GM12878 (cell line): ENCODE results near the gene FAF1. TPM values are rescaled to one million over a fixed set of nuclear protein-coding genes. Genes with fewer than 3 reads are reported as not detected.

Experiments
- ATAC-seq: fragments of 200-7000 bp; cut with Tn5 transposase; 3 replicates; pipeline ENCODE4 v1.9.1; 2020; ENCODE audit warnings: mild to moderate bottlenecking, moderate library complexity
- BruUV-seq: library from RNA; stranded (reverse); fragments of 400-500 nt; replicated peaks from 2 replicates; lab custom pipeline; 2021; lab: Mats Ljungman, UMichigan
- CTCF ChIA-PET: fragments of 300-600 bp; sonication (Branson Sonifier 250); formaldehyde crosslinking; extraction: SDS; loops from one replicate; lab custom pipeline; 2021; ENCODE audit warnings: inconsistent platforms; lab: Yijun Ruan, JAX
- POLR2A ChIA-PET: fragments of 350-600 bp; formaldehyde crosslinking; extraction: SDS; loops from one replicate; lab custom pipeline; 2021; ENCODE audit warnings: inconsistent platforms; lab: Charles Lee
- RAD21 ChIA-PET: fragments of 300-600 bp; sonication (Branson Sonifier 250); formaldehyde crosslinking; loops from one replicate; lab custom pipeline; 2023; ENCODE audit warnings: antibody characterized with exemption; ENCODE audit not compliant: unreplicated experiment; lab: Charles Lee
- SMC1A ChIA-PET: fragments of 300-600 bp; sonication (Branson Sonifier 250); formaldehyde crosslinking; loops from one replicate; lab custom pipeline; 2023; ENCODE audit not compliant: unreplicated experiment, uncharacterized antibody; lab: Charles Lee
- DNase-seq: peaks from one replicate; pipeline ENCODE4 v3.0.0-alpha.2; 2011; ENCODE audit warnings: low read depth, low spot score
- FAIRE-seq: peaks from 3 replicates; lab custom pipeline; 2011; peaks lifted over from hg19 to GRCh38; lab: Jason Lieb, UNC
- H2AFZ ChIP-seq: 2 replicates; pipeline ENCODE4 v1.6.0; 2011; ENCODE audit warnings: low read depth, low read length, control low read depth; ENCODE audit not compliant: control insufficient read depth
- H3K27ac ChIP-seq: 2 replicates; pipeline ENCODE4 v1.5.1; 2011; ENCODE audit warnings: control low read depth; ENCODE audit not compliant: control insufficient read depth, insufficient read depth
- H3K27me3 ChIP-seq, 2 experiments: replicated peaks in 1 of 2; 2 replicates each; pipeline versions ENCODE4 v1.6.0 to v1.6.1; 2011; ENCODE audit warnings: low read length in 1 of 2; ENCODE audit not compliant: control insufficient read depth in 2 of 2, insufficient read depth in 2 of 2
- H3K36me3 ChIP-seq, 2 experiments: 2 replicates each; pipeline ENCODE4 v1.5.1; 2011; ENCODE audit warnings: low read length in 1 of 2; ENCODE audit not compliant: control insufficient read depth in 2 of 2, insufficient read depth in 2 of 2
- H3K4me1 ChIP-seq: 2 replicates; pipeline ENCODE4 v1.6.1; 2011; ENCODE audit warnings: mild to moderate bottlenecking, low read length, moderate library complexity, mixed read lengths; ENCODE audit not compliant: control insufficient read depth, insufficient read depth
- H3K4me2 ChIP-seq: 2 replicates; pipeline ENCODE4 v1.6.0; 2011; ENCODE audit warnings: control low read depth; ENCODE audit not compliant: control insufficient read depth, insufficient read depth
- H3K4me3 ChIP-seq: fragments of 200-600 bp; sonication (generic); 2 replicates; pipeline ENCODE4 v1.5.1; 2016
- H3K79me2 ChIP-seq: 2 replicates; pipeline ENCODE4 v1.6.0; 2011; ENCODE audit warnings: low read length; ENCODE audit not compliant: control insufficient read depth, insufficient read depth
- H3K9ac ChIP-seq: 2 replicates; pipeline ENCODE4 v1.8.0; 2011; ENCODE audit warnings: low read length, control low read depth, mixed read lengths; ENCODE audit not compliant: control insufficient read depth, insufficient read depth
- H3K9me3 ChIP-seq: replicated peaks from 3 replicates; pipeline ENCODE4 v1.5.1; 2011; ENCODE audit warnings: mild to moderate bottlenecking, low read length; ENCODE audit not compliant: control insufficient read depth, insufficient read depth
- H4K20me1 ChIP-seq: 2 replicates; pipeline ENCODE4 v1.6.0; 2011; ENCODE audit not compliant: control insufficient read depth, insufficient read depth
- ATF7 ChIP-seq: fragments of 450-650 bp; IDR thresholded peaks from 2 replicates; pipeline ENCODE4 v1.6.1; 2016; ENCODE audit warnings: low read depth, mild to moderate bottlenecking
- CBFB ChIP-seq: IDR thresholded peaks from 2 replicates; pipeline ENCODE4 v1.6.1; 2016; ENCODE audit warnings: antibody characterized with exemption, low read depth
- KDM1A ChIP-seq: fragments of 200-600 bp; sonication (generic); IDR thresholded peaks from 2 replicates; pipeline ENCODE4 v1.6.1; 2016; ENCODE audit warnings: borderline replicate concordance
- MEF2B ChIP-seq: fragments of 450-650 bp; IDR thresholded peaks from 2 replicates; pipeline ENCODE4 v1.6.1; 2018; ENCODE audit warnings: mild to moderate bottlenecking, moderate library complexity; ENCODE audit not compliant: partially characterized antibody, poor library complexity, severe bottlenecking
- MYC ChIP-seq: IDR thresholded peaks from 2 replicates; pipeline ENCODE4 v1.6.1; 2011; ENCODE audit warnings: mild to moderate bottlenecking, low read length, moderate library complexity, inconsistent platforms; ENCODE audit not compliant: insufficient read depth, insufficient replicate concordance, insufficient read length, severe bottlenecking
- PAX8 ChIP-seq: fragments of 450-650 bp; IDR thresholded peaks from 2 replicates; pipeline ENCODE4 v1.6.1; 2017; ENCODE audit warnings: mild to moderate bottlenecking, moderate library complexity
- POLR2AphosphoS5 ChIP-seq: IDR thresholded peaks from 2 replicates; pipeline ENCODE4 v1.6.1; 2011; ENCODE audit warnings: mild to moderate bottlenecking, low read length, inconsistent platforms
- POU2F2 ChIP-seq: IDR thresholded peaks from 3 replicates; pipeline ENCODE4 v1.6.1; 2011; ENCODE audit warnings: low read depth, mild to moderate bottlenecking, low read length, borderline replicate concordance
- RELB ChIP-seq: fragments of 450-650 bp; IDR thresholded peaks from 2 replicates; pipeline ENCODE4 v1.6.1; 2017; ENCODE audit warnings: low read depth, mild to moderate bottlenecking, moderate library complexity
- STAT1 ChIP-seq: fragments of 450-650 bp; conservative IDR thresholded peaks from 2 replicates; pipeline ENCODE4 v1.6.1; 2014; ENCODE audit warnings: antibody characterized with exemption, mild to moderate bottlenecking
- ZBTB11 ChIP-seq: fragments of 450-650 bp; formaldehyde crosslinking; IDR thresholded peaks from 2 replicates; pipeline ENCODE4 v1.5.0; 2022; ENCODE audit warnings: mild to moderate bottlenecking, missing genetic modification characterization
- ZNF687 ChIP-seq: fragments of 450-650 bp; IDR thresholded peaks from 2 replicates; pipeline ENCODE4 v1.6.1; 2017; ENCODE audit warnings: mild to moderate bottlenecking, moderate library complexity
- ZSCAN29 ChIP-seq: fragments of 450-650 bp; IDR thresholded peaks from 2 replicates; pipeline ENCODE4 v1.6.1; 2017; ENCODE audit warnings: mild to moderate bottlenecking, moderate library complexity
- WGBS: methylation state at CpG from one replicate; pipeline ENCODE4 v1.1.6; 2016; ENCODE audit warnings: low lambda C conversion rate; ENCODE audit not compliant: insufficient replicate concordance, insufficient coverage; ENCODE audit errors: missing lambda C conversion rate; 5-methylcytosine and 5-hydroxymethylcytosine counted together
- in situ Hi-C: fragments of 300-500 bp; cut with MboI; formaldehyde crosslinking; loops from 9 replicates; pipeline ENCODE4 v1.14.3; 2018; ENCODE audit warnings: mixed read lengths
- intact Hi-C: fragments of 100-400 bp; cut with micrococcal nuclease; formaldehyde crosslinking; loops from one replicate; pipeline ENCODE4 v1.14.2; 2022; ENCODE audit not compliant: unreplicated experiment
- polyA plus RNA-seq, 11 experiments: library from polyadenylated mRNA; depleted of rRNA in 4 of 11; unstranded in 6 of 11; stranded (reverse) in 5 of 11; fragments of >200 nt; fragmentation: Nextera tagmentation in 4 of 11; fragmentation: Illumina TruSeq in 1 of 11; extraction: Ambion mirVana in 4 of 11; extraction: Trizol in 1 of 11; gene quantifications; 1 replicate in 1 of 11; 2 replicates in 10 of 11; pipeline versions ENCODE4 v1.2.1 to v1.2.3, GENCODE V29; 2011 to 2016; ENCODE audit warnings: inconsistent platforms in 2 of 11, missing spikeins in 2 of 11, low read depth in 1 of 11
- total RNA-seq, 4 experiments: library from RNA; depleted of rRNA in 3 of 4; stranded (reverse); fragments of >200 nt in 3 of 4; fragmentation: Illumina TruSeq in 1 of 4; extraction: Trizol in 1 of 4; gene quantifications; 2 replicates each; pipeline versions ENCODE4 v1.2.1 to v1.2.3, GENCODE V29; 2013 to 2021

The FAF1 gene
- total and polyA plus RNA-seq, 10 of the 15 experiments (the other 5 are each of a cell fraction or from before 2014, with no cell fraction given), result 8.6 to 54.5 (median 23.7) TPM

- no peak for TF ChIP-seq ZBTB11
- TF ChIP-seq ZNF687, result peak; percentile 23; the same call in 1 of the 2 replicates
These were observed 7.5 kb upstream of the FAF1 start (continued) for GRCh38 chr1:50967416-50968157.

GRCh38 chr1:50966991-50967390 is 6.9 kb upstream of the FAF1 start:
- ATAC-seq (no peak), DNase-seq (no peak), FAIRE-seq (no peak)
- 61% methylated on average over 3 of the region's 3 CpGs for WGBS
- SMC1A ChIA-PET, result no interaction called here
- Histone ChIP-seq H4K20me1 (no peaks in the 10 kb centered on the region), H3K4me3 (peak overlapping the region; percentile 99), H3K4me2 (peak overlapping the region; percentile 85), H3K9me3 (no peaks in the 10 kb centered on the region), H2AFZ (peak overlapping the region; percentile 35; the same call in 1 of the 2 replicates), H3K9ac (peak overlapping the region; percentile 57; the same call in 1 of the 2 replicates), H3K27ac (peak overlapping the region; percentile 92; the same call in 1 of the 2 replicates), H3K27me3 (no peaks in the 10 kb centered on the region), H3K79me2 (peaks cover 36% of the 10 kb centered on the region), H3K36me3 (no peaks in the 10 kb centered on the region), H3K4me1 (no peaks in the 10 kb centered on the region; the same call in 1 of the 2 replicates)
- intact Hi-C loops (loop anchor here (5.0 kb wide), 1 partner anchor 35 kb away; no protein-coding TSS in a partner anchor), in situ Hi-C loops (no loop called here)
- CTCF ChIA-PET, result no interaction called here
- RAD21 ChIA-PET, result no interaction called here
- POLR2A ChIA-PET, result no interaction called here
- no TSS peak for BruUV-seq
- TF ChIP-seq PAX8, result no peak
- TF ChIP-seq RELB, result no peak
- no peak for TF ChIP-seq POU2F2
- no peak for TF ChIP-seq STAT1
- TF ChIP-seq POLR2AphosphoS5, result no peak
- TF ChIP-seq MEF2B, result no peak
- no peak for TF ChIP-seq ATF7
- TF ChIP-seq KDM1A, result no peak
- TF ChIP-seq MYC, result no peak
- TF ChIP-seq CBFB, result no peak
- TF ChIP-seq ZSCAN29, result no peak
